PC-9 (cell line): ENCODE data around the gene SVOP.

ENCODE experiments used
- CTCF ChIP-seq: fragments of 200-600 bp; sonication (generic); conservative IDR thresholded peaks from 2 replicates; pipeline ENCODE4 v1.6.1; 2017; ENCODE audit warnings: mixed run types, antibody characterized with exemption, mild to moderate bottlenecking, moderate library complexity
- EZH2 ChIP-seq: fragments of 200-600 bp; sonication (generic); IDR thresholded peaks from 2 replicates; pipeline ENCODE4 v1.8.0; 2017; ENCODE audit warnings: antibody characterized with exemption, low read depth

GRCh38 chr12:108962256-108962655 lies 58.6 kb downstream of the SVOP start:
- TF ChIP-seq CTCF (no peak), EZH2 (no peak)
